ENCODE measurements around the gene PRKCA. TPM values are rescaled to one million over a fixed set of nuclear protein-coding genes. Genes with fewer than 3 reads are reported as not detected.

The PRKCA gene
- total and polyA plus RNA-seq, 2 donors (not counting 3 experiments of a cell fraction or from before 2014, with no cell fraction given), result 7.5 to 34.2 TPM

DNA sequence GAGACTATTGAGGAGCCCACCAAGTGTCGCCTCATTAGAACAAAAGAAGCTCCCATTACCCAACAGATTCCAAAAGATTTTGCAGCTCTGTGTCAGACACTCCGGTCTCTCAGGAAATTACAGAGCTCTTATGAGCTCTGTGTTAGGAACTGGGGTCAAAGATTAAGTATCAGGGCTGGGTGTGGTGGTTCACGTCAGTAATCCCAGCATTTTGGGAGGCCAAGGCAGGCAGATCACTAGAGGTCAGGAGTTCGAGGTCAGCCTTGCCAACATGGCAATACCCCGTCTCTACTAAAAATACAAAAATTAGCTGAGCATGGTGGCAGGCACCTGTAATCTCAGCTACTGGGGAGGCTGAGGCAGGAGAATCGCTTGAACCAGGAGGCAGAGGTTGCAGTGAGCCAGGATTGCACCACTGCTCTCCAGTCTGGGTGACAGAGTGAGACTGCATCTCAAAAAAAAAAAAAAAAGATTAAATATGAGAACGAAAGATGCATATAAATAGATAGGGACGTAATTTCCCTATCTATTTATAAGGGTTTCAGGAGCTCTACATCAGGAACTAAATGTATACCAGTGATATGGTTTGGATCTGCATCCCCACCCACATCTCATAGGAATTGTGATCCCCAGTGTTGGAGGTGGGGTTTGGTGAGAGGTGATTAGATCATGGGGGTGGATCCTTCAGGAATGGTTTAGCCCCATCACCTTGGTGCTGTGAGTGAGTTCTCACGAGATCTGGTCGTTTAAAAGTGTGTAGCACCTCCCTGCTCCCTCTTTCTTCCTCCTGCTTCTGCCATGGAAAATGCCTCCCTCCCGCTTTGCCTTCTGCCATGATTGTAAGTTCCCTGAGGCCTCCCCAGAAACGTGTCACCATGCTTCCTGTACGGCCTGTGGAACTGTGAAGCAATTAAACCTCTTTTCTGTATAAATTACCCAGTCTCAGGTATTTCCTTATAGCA lies 111.4 kb downstream of the PRKCA start:
- FAIRE-seq, result no peak
- no peaks in the 10 kb centered on the region for H4K20me1 ChIP-seq (replicated peaks; ENCODE audit: control insufficient read depth, extremely low read depth, insufficient read depth, low read length)
- CTCF ChIA-PET, result interaction anchor here (1.1 to 2.2 kb wide), 4 partner anchors 10 to 204 kb away, joined by 3 to 5 read pairs (median 3); no protein-coding TSS in a partner anchor

More for the DNA sequence above, 111.4 kb downstream of the PRKCA start:
- Histone ChIP-seq H3K79me2 (ENCODE audit: control insufficient read depth, insufficient read depth, low read length) (peaks cover 10% of the 10 kb centered on the region), H3K4me3 (replicated peaks in 1 of 3; ENCODE audit: insufficient read depth in 1 of 3, low read depth in 1 of 3, low read length in 3 of 3) (no peak overlapping the region), H3K9me3 (replicated peaks; ENCODE audit: control insufficient read depth, insufficient read depth, low read length) (no peaks in the 10 kb centered on the region), H3K4me1 (ENCODE audit: control insufficient read depth, extremely low read depth, insufficient read depth, low read length) (no peaks in the 10 kb centered on the region), H3K4me2 (ENCODE audit: insufficient read depth, low read length) (no peak overlapping the region), H3K27ac (ENCODE audit: insufficient read depth, low read depth, low read length) (no peak overlapping the region), H3K27me3 (ENCODE audit: control insufficient read depth in 2 of 2, insufficient read depth in 2 of 2, low read length in 2 of 2) (no peaks in the 10 kb centered on the region), H3K9ac (replicated peaks; ENCODE audit: extremely low read depth, insufficient read depth, low read length) (no peak overlapping the region), H3K9me1 (replicated peaks; ENCODE audit: control insufficient read depth, extremely low read depth, insufficient read depth, low read length) (no peaks in the 10 kb centered on the region), H2AFZ (ENCODE audit: low read depth, low read length) (no peak overlapping the region), H3K36me3 (ENCODE audit: control insufficient read depth in 2 of 2, extremely low read depth in 1 of 2, insufficient read depth in 2 of 2, low read length in 2 of 2) (no peaks in the 10 kb centered on the region)
- TF ChIP-seq FOS (IDR thresholded peaks at IDR 0.05; ENCODE audit: borderline replicate concordance, insufficient read depth, low read length) (no peak), GATA2 (IDR thresholded peaks at IDR 0.05; ENCODE audit: insufficient read depth, insufficient read length, low read depth, low read length) (no peak), POLR2A (IDR thresholded peaks at IDR 0.05; ENCODE audit: low read depth, low read length) (no peak), JUN (IDR thresholded peaks at IDR 0.05; ENCODE audit: borderline replicate concordance, insufficient read depth, insufficient read length, low read depth) (no peak), POLR2AphosphoS5 (IDR thresholded peaks at IDR 0.05; ENCODE audit: insufficient read depth, low read depth, low read length) (no peak), EZH2 (IDR thresholded peaks at IDR 0.05; ENCODE audit: borderline replicate concordance, low read depth, low read length, severe bottlenecking) (no peak), MYC (IDR thresholded peaks at IDR 0.05; ENCODE audit: low read depth, low read length) (no peak)
- TF ChIP-seq, protein P1, sequence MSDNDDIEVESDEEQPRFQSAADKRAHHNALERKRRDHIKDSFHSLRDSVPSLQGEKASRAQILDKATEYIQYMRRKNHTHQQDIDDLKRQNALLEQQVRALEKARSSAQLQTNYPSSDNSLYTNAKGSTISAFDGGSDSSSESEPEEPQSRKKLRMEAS (IDR thresholded peaks at IDR 0.05; ENCODE audit: insufficient read depth, insufficient read length), result no peak
- TF ChIP-seq, protein P2, sequence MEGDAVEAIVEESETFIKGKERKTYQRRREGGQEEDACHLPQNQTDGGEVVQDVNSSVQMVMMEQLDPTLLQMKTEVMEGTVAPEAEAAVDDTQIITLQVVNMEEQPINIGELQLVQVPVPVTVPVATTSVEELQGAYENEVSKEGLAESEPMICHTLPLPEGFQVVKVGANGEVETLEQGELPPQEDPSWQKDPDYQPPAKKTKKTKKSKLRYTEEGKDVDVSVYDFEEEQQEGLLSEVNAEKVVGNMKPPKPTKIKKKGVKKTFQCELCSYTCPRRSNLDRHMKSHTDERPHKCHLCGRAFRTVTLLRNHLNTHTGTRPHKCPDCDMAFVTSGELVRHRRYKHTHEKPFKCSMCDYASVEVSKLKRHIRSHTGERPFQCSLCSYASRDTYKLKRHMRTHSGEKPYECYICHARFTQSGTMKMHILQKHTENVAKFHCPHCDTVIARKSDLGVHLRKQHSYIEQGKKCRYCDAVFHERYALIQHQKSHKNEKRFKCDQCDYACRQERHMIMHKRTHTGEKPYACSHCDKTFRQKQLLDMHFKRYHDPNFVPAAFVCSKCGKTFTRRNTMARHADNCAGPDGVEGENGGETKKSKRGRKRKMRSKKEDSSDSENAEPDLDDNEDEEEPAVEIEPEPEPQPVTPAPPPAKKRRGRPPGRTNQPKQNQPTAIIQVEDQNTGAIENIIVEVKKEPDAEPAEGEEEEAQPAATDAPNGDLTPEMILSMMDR (IDR thresholded peaks at IDR 0.05; ENCODE audit: extremely low read depth in 1 of 2, insufficient read depth in 1 of 2, low read depth in 1 of 2, low read length in 2 of 2), result no peak
- intact Hi-C loops (cut with micrococcal nuclease) (no loop called here), dilution Hi-C loops (cut with MboI; ENCODE audit: extremely low pct_ligation_motif_present, low sequenced_read_pairs) (no loop called here)
- POLR2A ChIA-PET, result interaction anchor here (0.7 to 1.7 kb wide), 2 partner anchors 10 to 52 kb away, joined by 3 to 4 read pairs; no protein-coding TSS in a partner anchor
- no TSS peak for BruUV-seq (replicated peaks)
- DNase-seq (ENCODE audit: low read depth, low spot score), result no peak

Data from endothelial cell of umbilical vein (primary cell).